CMK (cell line): ENCODE measurements around the gene CASD1.

Experiments used
- DNase-seq: peaks from one replicate; pipeline ENCODE4 v3.0.0-alpha.2; 2010; ENCODE audit warnings: low read depth

CASD1 gene

GRCh38 chr7:94509264-94509886 lies at the start of gene CASD1:
TSS of gene CASD1 (plus strand) at chr7:94509809. CDS start at chr7:94510085, 276 bp downstream.
- DNase-seq: peak; percentile 18

- no peak for DNase-seq
Measured at GRCh38 chr7:94466516-94466915, 43.1 kb upstream of the CASD1 start.

GRCh38 chr7:94471604-94472003 lies 38.0 kb upstream of the CASD1 start:
- DNase-seq: no peak

GRCh38 chr7:94472608-94473007 lies 37.0 kb upstream of the CASD1 start:
- no peak for DNase-seq

GRCh38 chr7:94476251-94476840 lies 33.3 kb upstream of the CASD1 start:
- DNase-seq: no peak

- DNase-seq: no peak
Measured at GRCh38 chr7:94477878-94478277, 31.7 kb upstream of the CASD1 start.

GRCh38 chr7:94478648-94479214 lies 30.9 kb upstream of the CASD1 start:
- DNase-seq: no peak

GRCh38 chr7:94481279-94481678 lies 28.3 kb upstream of the CASD1 start:
- DNase-seq: no peak

GRCh38 chr7:94482796-94483195 lies 26.8 kb upstream of the CASD1 start:
- DNase-seq: no peak

GRCh38 chr7:94483843-94484242 lies 25.8 kb upstream of the CASD1 start:
- no peak for DNase-seq

GRCh38 chr7:94486216-94486615 lies 23.4 kb upstream of the CASD1 start:
- no peak for DNase-seq

- DNase-seq: no peak
Measured at GRCh38 chr7:94491410-94491809, 18.2 kb upstream of the CASD1 start.

GRCh38 chr7:94492601-94493000 lies 17.0 kb upstream of the CASD1 start:
- no peak for DNase-seq

- no peak for DNase-seq
Measured at GRCh38 chr7:94497874-94498670, 11.5 kb upstream of the CASD1 start.

GRCh38 chr7:94498918-94499317 lies 10.7 kb upstream of the CASD1 start:
- no peak for DNase-seq

GRCh38 chr7:94507462-94507861 lies 2.1 kb upstream of the CASD1 start:
- no peak for DNase-seq

GRCh38 chr7:94507962-94508361 lies 1.6 kb upstream of the CASD1 start:
- DNase-seq: no peak

- peak; percentile 30 for DNase-seq
Measured at GRCh38 chr7:94509887-94510581, 425 bp downstream of the CASD1 start.

GRCh38 chr7:94510582-94511496 lies 1.2 kb downstream of the CASD1 start:
- DNase-seq: no peak

- no peak for DNase-seq
Measured at GRCh38 chr7:94511718-94512117, 2.1 kb downstream of the CASD1 start.
